HEK293 (cell line): Measurements from ENCODE around the gene SLC49A3.
"Not testable (repeated sequence)": the region's sequence is repeated elsewhere in the genome, so short reads cannot be mapped to it uniquely, and the experiment has no call there.

Source experiments
- SP2 ChIP-seq: fragments of 450-650 bp; formaldehyde crosslinking; IDR thresholded peaks from 2 replicates; pipeline ENCODE4 v1.5.1; 2016; ENCODE audit warnings: missing biosample characterization, missing genetic modification characterization
- ZNF510 ChIP-seq: fragments of 450-650 bp; formaldehyde crosslinking; IDR thresholded peaks from 2 replicates; pipeline ENCODE4 v1.5.1; 2018; ENCODE audit warnings: mild to moderate bottlenecking, missing genetic modification characterization, missing biosample characterization; ENCODE audit not compliant: insufficient replicate concordance
- ZNF548 ChIP-seq: fragments of 450-650 bp; formaldehyde crosslinking; IDR thresholded peaks from 2 replicates; pipeline ENCODE4 v1.5.1; 2016; ENCODE audit warnings: missing biosample characterization, missing genetic modification characterization
- ZNF707 ChIP-seq: fragments of 450-650 bp; formaldehyde crosslinking; IDR thresholded peaks from 2 replicates; pipeline ENCODE4 v1.5.1; 2016; ENCODE audit warnings: missing biosample characterization, missing genetic modification characterization
- TF ChIP-seq, protein P1 (sequence below): fragments of 450-650 bp; formaldehyde crosslinking; IDR thresholded peaks from 2 replicates; pipeline ENCODE4 v1.5.1; 2016; ENCODE audit warnings: missing biosample characterization, missing genetic modification characterization, low read depth
- TF ChIP-seq, protein P2 (sequence below): fragments of 450-650 bp; formaldehyde crosslinking; IDR thresholded peaks from 2 replicates; pipeline ENCODE4 v1.5.1; 2016; ENCODE audit warnings: missing biosample characterization, missing genetic modification characterization
- TF ChIP-seq, protein P3 (sequence below): fragments of 450-650 bp; formaldehyde crosslinking; IDR thresholded peaks from 2 replicates; pipeline ENCODE4 v1.5.1; 2016; ENCODE audit warnings: missing biosample characterization, missing genetic modification characterization

DNA sequence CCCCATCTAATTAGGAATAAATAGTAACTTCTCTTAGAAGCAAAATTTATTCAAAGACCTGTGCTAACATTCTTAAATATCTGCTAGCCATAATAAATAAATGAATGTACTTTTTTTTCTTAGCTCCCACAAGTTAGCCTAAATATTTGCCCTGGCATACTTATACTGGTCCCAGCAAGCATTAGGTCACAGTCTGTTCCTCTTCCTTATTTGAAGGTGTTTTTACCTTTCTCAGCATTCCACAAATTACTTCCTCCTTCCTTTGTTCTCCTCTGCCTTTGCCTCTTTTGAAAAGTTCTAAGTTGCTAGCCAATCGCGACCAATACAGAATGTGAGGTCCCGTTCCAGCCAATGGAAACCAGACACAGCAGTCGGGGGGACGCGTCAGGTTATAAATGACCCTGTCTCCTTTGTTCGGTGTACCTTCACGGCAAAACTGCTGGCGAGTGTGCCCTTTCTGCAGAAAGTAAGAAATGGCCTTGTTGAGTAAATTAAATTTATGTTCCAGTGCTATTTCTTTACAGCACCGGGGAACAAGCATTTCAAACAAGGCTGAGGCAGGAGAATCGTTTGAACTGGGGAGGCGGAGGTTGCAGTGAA lies 5.5 kb upstream of the SLC49A3 start:
- TF ChIP-seq, protein P1, sequence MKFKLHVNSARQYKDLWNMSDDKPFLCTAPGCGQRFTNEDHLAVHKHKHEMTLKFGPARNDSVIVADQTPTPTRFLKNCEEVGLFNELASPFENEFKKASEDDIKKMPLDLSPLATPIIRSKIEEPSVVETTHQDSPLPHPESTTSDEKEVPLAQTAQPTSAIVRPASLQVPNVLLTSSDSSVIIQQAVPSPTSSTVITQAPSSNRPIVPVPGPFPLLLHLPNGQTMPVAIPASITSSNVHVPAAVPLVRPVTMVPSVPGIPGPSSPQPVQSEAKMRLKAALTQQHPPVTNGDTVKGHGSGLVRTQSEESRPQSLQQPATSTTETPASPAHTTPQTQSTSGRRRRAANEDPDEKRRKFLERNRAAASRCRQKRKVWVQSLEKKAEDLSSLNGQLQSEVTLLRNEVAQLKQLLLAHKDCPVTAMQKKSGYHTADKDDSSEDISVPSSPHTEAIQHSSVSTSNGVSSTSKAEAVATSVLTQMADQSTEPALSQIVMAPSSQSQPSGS (tag by site-specific recombination), result not testable (repeated sequence)
- TF ChIP-seq ZNF707, ZNF510, ZNF548, SP2 (tag by site-specific recombination): not testable (repeated sequence)
- TF ChIP-seq, protein P2, sequence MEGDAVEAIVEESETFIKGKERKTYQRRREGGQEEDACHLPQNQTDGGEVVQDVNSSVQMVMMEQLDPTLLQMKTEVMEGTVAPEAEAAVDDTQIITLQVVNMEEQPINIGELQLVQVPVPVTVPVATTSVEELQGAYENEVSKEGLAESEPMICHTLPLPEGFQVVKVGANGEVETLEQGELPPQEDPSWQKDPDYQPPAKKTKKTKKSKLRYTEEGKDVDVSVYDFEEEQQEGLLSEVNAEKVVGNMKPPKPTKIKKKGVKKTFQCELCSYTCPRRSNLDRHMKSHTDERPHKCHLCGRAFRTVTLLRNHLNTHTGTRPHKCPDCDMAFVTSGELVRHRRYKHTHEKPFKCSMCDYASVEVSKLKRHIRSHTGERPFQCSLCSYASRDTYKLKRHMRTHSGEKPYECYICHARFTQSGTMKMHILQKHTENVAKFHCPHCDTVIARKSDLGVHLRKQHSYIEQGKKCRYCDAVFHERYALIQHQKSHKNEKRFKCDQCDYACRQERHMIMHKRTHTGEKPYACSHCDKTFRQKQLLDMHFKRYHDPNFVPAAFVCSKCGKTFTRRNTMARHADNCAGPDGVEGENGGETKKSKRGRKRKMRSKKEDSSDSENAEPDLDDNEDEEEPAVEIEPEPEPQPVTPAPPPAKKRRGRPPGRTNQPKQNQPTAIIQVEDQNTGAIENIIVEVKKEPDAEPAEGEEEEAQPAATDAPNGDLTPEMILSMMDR (tag by site-specific recombination), result not testable (repeated sequence)
- TF ChIP-seq, protein P3, sequence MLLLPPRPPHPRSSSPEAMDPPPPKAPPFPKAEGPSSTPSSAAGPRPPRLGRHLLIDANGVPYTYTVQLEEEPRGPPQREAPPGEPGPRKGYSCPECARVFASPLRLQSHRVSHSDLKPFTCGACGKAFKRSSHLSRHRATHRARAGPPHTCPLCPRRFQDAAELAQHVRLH (tag by site-specific recombination), result not testable (repeated sequence)
